H1 (cell line): ENCODE results near the gene C2orf74. TPM values are rescaled to one million over a fixed set of nuclear protein-coding genes. Genes with fewer than 3 reads are reported as not detected.

Experiments
- CTCF ChIA-PET: fragments of 300-600 bp; sonication (Branson Sonifier 250); formaldehyde crosslinking; loops from one replicate; lab custom pipeline; 2021; ENCODE audit not compliant: partially characterized antibody; lab: Charles Lee
- POLR2A ChIA-PET: fragments of 300-600 bp; sonication (Branson Sonifier 250); formaldehyde crosslinking; loops from one replicate; lab custom pipeline; 2021; ENCODE audit warnings: inconsistent platforms; ENCODE audit not compliant: partially characterized antibody; lab: Charles Lee
- DNase-seq, 2 experiments: peaks; one replicate each; pipeline versions ENCODE4 v3.0.0 to v3.0.0-alpha.2; 2010 to 2022; ENCODE audit warnings: low spot score in 2 of 2, low read depth in 1 of 2, mixed read lengths in 1 of 2
- FAIRE-seq: peaks from 2 replicates; lab custom pipeline; 2011; peaks lifted over from hg19 to GRCh38; lab: Jason Lieb, UNC
- H2AFZ ChIP-seq: 2 replicates; pipeline ENCODE4 v1.8.1; 2012; ENCODE audit warnings: low read length, inconsistent platforms
- H2AK5ac ChIP-seq: 2 replicates; pipeline ENCODE4 v1.6.1; 2013; ENCODE audit warnings: low read depth, low read length
- H2BK120ac ChIP-seq: replicated peaks from 2 replicates; pipeline ENCODE3; 2013; ENCODE audit warnings: low read depth, low read length, inconsistent platforms
- H2BK12ac ChIP-seq: 2 replicates; pipeline ENCODE4 v1.6.1; 2013; ENCODE audit warnings: low read depth, low read length
- H2BK15ac ChIP-seq: 2 replicates; pipeline ENCODE4 v1.6.1; 2013; ENCODE audit warnings: low read length
- H2BK20ac ChIP-seq: 2 replicates; pipeline ENCODE4 v1.6.1; 2013; ENCODE audit warnings: low read length
- H2BK5ac ChIP-seq: 2 replicates; pipeline ENCODE4 v1.6.1; 2013; ENCODE audit warnings: low read depth, low read length
- H3K14ac ChIP-seq: 2 replicates; pipeline ENCODE4 v1.6.1; 2013; ENCODE audit warnings: inconsistent platforms; ENCODE audit not compliant: insufficient read length
- H3K18ac ChIP-seq: 2 replicates; pipeline ENCODE4 v1.6.1; 2013; ENCODE audit warnings: low read length; ENCODE audit errors: extremely low read depth
- H3K23ac ChIP-seq: 2 replicates; pipeline ENCODE4 v1.6.1; 2013; ENCODE audit warnings: inconsistent platforms; ENCODE audit not compliant: insufficient read length
- H3K23me2 ChIP-seq: 2 replicates; pipeline ENCODE4 v1.6.1; 2013; ENCODE audit warnings: low read depth, low read length
- H3K27ac ChIP-seq: 2 replicates; pipeline ENCODE4 v1.6.1; 2011; ENCODE audit warnings: low read depth, low read length, inconsistent platforms
- H3K27me3 ChIP-seq, 4 experiments: replicated peaks in 1 of 4; 1 replicate in 1 of 4; 2 replicates in 3 of 4; pipeline versions ENCODE4 v1.6.1 to v1.8.1; 2011 to 2013; ENCODE audit warnings: low read length in 3 of 4, mild to moderate bottlenecking in 3 of 4, inconsistent platforms in 2 of 4, mixed read lengths in 2 of 4, moderate library complexity in 1 of 4; ENCODE audit not compliant: control insufficient read depth in 3 of 4, insufficient read depth in 3 of 4; ENCODE audit errors: extremely low read depth in 1 of 4
- H3K36me3 ChIP-seq, 4 experiments: 2 replicates each; pipeline versions ENCODE4 v1.6.1 to v1.8.1; 2011 to 2013; ENCODE audit warnings: mild to moderate bottlenecking in 4 of 4, low read length in 3 of 4, moderate library complexity in 2 of 4, control low read depth in 1 of 4, inconsistent platforms in 1 of 4; ENCODE audit not compliant: insufficient read depth in 4 of 4, control insufficient read depth in 2 of 4
- H3K4ac ChIP-seq: replicated peaks from 2 replicates; pipeline ENCODE3; 2013; ENCODE audit warnings: low read length, low read depth, mixed read lengths, inconsistent platforms; ENCODE audit not compliant: insufficient read length
- H3K4me1 ChIP-seq, 4 experiments: replicated peaks in 1 of 4; 1 replicate in 1 of 4; 2 replicates in 3 of 4; pipeline versions ENCODE4 v1.6.1 to v1.8.1; 2011 to 2013; ENCODE audit warnings: low read length in 3 of 4, inconsistent platforms in 2 of 4, mixed read lengths in 1 of 4; ENCODE audit not compliant: insufficient read depth in 4 of 4, control insufficient read depth in 3 of 4
- H3K4me2 ChIP-seq, 2 experiments: 2 replicates each; pipeline versions ENCODE4 v1.6.1 to v1.8.1; 2011 to 2013; ENCODE audit warnings: low read depth in 2 of 2, low read length in 2 of 2, control low read depth in 1 of 2, inconsistent platforms in 1 of 2, mild to moderate bottlenecking in 1 of 2; ENCODE audit not compliant: insufficient read depth in 1 of 2
- H3K4me3 ChIP-seq, 4 experiments: fragments of 200-600, 300-600 bp in 1 of 4; sonication (generic), shearing (Covaris generic), sonication (Bioruptor Twin) in 1 of 4; 2 replicates each; pipeline versions ENCODE4 v1.5.1 to v1.8.1; 2011 to 2016; ENCODE audit warnings: low read length in 4 of 4, low read depth in 3 of 4, control low read depth in 2 of 4, inconsistent platforms in 2 of 4, mild to moderate bottlenecking in 2 of 4, mixed read lengths in 1 of 4, moderate library complexity in 1 of 4; ENCODE audit not compliant: insufficient read depth in 2 of 4; ENCODE audit errors: extremely low read depth in 1 of 4
- H3K56ac ChIP-seq: replicated peaks from 2 replicates; pipeline ENCODE3; 2013; ENCODE audit warnings: low read depth, mild to moderate bottlenecking, mixed read lengths, low read length, inconsistent platforms; ENCODE audit not compliant: insufficient read length
- H3K79me1 ChIP-seq: 2 replicates; pipeline ENCODE4 v1.6.1; 2013; ENCODE audit warnings: low read depth, low read length, control low read depth
- H3K79me2 ChIP-seq, 2 experiments: 2 replicates each; pipeline versions ENCODE4 v1.6.1 to v1.8.1; 2012 to 2013; ENCODE audit warnings: low read length in 2 of 2, mild to moderate bottlenecking in 2 of 2, inconsistent platforms in 1 of 2; ENCODE audit not compliant: insufficient read depth in 2 of 2, control insufficient read depth in 1 of 2
- H3K9ac ChIP-seq, 4 experiments: replicated peaks in 1 of 4; 1 replicate in 1 of 4; 2 replicates in 3 of 4; pipeline versions ENCODE4 v1.6.1 to v1.8.1; 2011 to 2013; ENCODE audit warnings: low read depth in 3 of 4, low read length in 3 of 4, control low read depth in 2 of 4, mild to moderate bottlenecking in 2 of 4, moderate library complexity in 2 of 4, inconsistent platforms in 1 of 4; ENCODE audit errors: extremely low read depth in 1 of 4
- H3K9me3 ChIP-seq, 2 experiments: 2 replicates each; pipeline versions ENCODE4 v1.6.1 to v1.8.1; 2012 to 2013; ENCODE audit warnings: mild to moderate bottlenecking in 2 of 2, moderate library complexity in 2 of 2, control low read depth in 1 of 2, inconsistent platforms in 1 of 2, low read depth in 1 of 2, low read length in 1 of 2, mixed read lengths in 1 of 2; ENCODE audit not compliant: insufficient read depth in 2 of 2
- H4K20me1 ChIP-seq, 2 experiments: replicated peaks in 1 of 2; 2 replicates each; pipeline versions ENCODE3 to v1.8.1; 2011 to 2013; ENCODE audit warnings: inconsistent platforms in 2 of 2, low read length in 2 of 2, mild to moderate bottlenecking in 1 of 2; ENCODE audit not compliant: insufficient read depth in 2 of 2, control insufficient read depth in 1 of 2
- H4K5ac ChIP-seq: 2 replicates; pipeline ENCODE4 v1.6.1; 2013; ENCODE audit warnings: low read length, low read depth, mixed read lengths, inconsistent platforms; ENCODE audit not compliant: insufficient read length
- H4K8ac ChIP-seq: 2 replicates; pipeline ENCODE4 v1.8.0; 2013; ENCODE audit warnings: mild to moderate bottlenecking, moderate library complexity, low read length, inconsistent platforms; ENCODE audit not compliant: insufficient read depth; ENCODE audit errors: extremely low read depth
- H4K91ac ChIP-seq: replicated peaks from 2 replicates; pipeline ENCODE3; 2013; ENCODE audit warnings: low read length, mixed read lengths, inconsistent platforms; ENCODE audit not compliant: insufficient read length
- ATF3 ChIP-seq: IDR thresholded peaks from 2 replicates; pipeline ENCODE4 v1.6.1; 2011; ENCODE audit warnings: low read depth, mild to moderate bottlenecking, low read length; ENCODE audit not compliant: insufficient read depth
- BACH1 ChIP-seq: IDR thresholded peaks from 2 replicates; pipeline ENCODE4 v1.6.1; 2012; ENCODE audit warnings: low read length, improper control_type of control experiment
- CBX8 ChIP-seq: fragments of 300-800, 300-1000 bp; sonication (generic); IDR thresholded peaks from 2 replicates; pipeline ENCODE4 v1.7.1; 2016; ENCODE audit warnings: low read depth, low read length, borderline replicate concordance
- HDAC2 ChIP-seq, 2 experiments: fragments of 300-600 bp in 1 of 2; sonication (generic) in 1 of 2; IDR thresholded peaks; 2 replicates each; pipeline ENCODE4 v1.6.1; 2011 to 2012; ENCODE audit warnings: low read depth in 2 of 2, low read length in 2 of 2, mild to moderate bottlenecking in 2 of 2, moderate library complexity in 2 of 2, borderline replicate concordance in 1 of 2, inconsistent platforms in 1 of 2
- KDM1A ChIP-seq: fragments of 200-600, 300-600 bp; sonication (generic); IDR thresholded peaks from 2 replicates; pipeline ENCODE4 v1.7.1; 2016; ENCODE audit warnings: mild to moderate bottlenecking, low read length, borderline replicate concordance
- KDM4A ChIP-seq: IDR thresholded peaks from one replicate; pipeline ENCODE4 v1.7.1; 2012; ENCODE audit warnings: low read depth, mild to moderate bottlenecking, moderate library complexity, low read length, inconsistent platforms; ENCODE audit not compliant: severe bottlenecking
- NANOG ChIP-seq: IDR thresholded peaks from 2 replicates; pipeline ENCODE4 v1.6.1; 2011; ENCODE audit warnings: low read length, low read depth, mild to moderate bottlenecking, inconsistent platforms; ENCODE audit not compliant: insufficient read depth, poor library complexity, severe bottlenecking
- RXRA ChIP-seq: IDR thresholded peaks from 2 replicates; pipeline ENCODE4 v1.6.1; 2011; ENCODE audit warnings: low read depth, mild to moderate bottlenecking, low read length, moderate library complexity; ENCODE audit not compliant: insufficient read depth
- SIN3A ChIP-seq, 2 experiments: IDR thresholded peaks in 1 of 2; conservative IDR thresholded peaks in 1 of 2; 2 replicates each; pipeline ENCODE4 v1.6.1; 2011 to 2012; ENCODE audit warnings: low read length in 2 of 2, improper control_type of control experiment in 1 of 2, low read depth in 1 of 2, mild to moderate bottlenecking in 1 of 2
- SIX5 ChIP-seq: IDR thresholded peaks from 2 replicates; pipeline ENCODE4 v1.6.1; 2011; ENCODE audit warnings: mild to moderate bottlenecking, low read depth, low read length
- SP4 ChIP-seq: IDR thresholded peaks from 2 replicates; pipeline ENCODE4 v1.6.1; 2012; ENCODE audit warnings: low read length, inconsistent platforms
- TAF1 ChIP-seq: IDR thresholded peaks from 2 replicates; pipeline ENCODE4 v1.6.1; 2011; ENCODE audit warnings: mild to moderate bottlenecking, low read depth, low read length
- TAF7 ChIP-seq: optimal IDR thresholded peaks from 2 replicates; pipeline ENCODE3; 2011; ENCODE audit warnings: low read depth, mild to moderate bottlenecking, inconsistent platforms, low read length, moderate library complexity, borderline replicate concordance
- TEAD4 ChIP-seq: IDR thresholded peaks from 2 replicates; pipeline ENCODE4 v1.6.1; 2012; ENCODE audit warnings: low read depth, low read length, inconsistent platforms, mixed read lengths
- WGBS, 2 experiments: shearing (Covaris generic) in 1 of 2; methylation state at CpG; one replicate each; pipeline versions ENCODE4 v1.1.6 to v1.1.7; 2013 to 2015; ENCODE audit warnings: low lambda C conversion rate in 2 of 2, mixed read lengths in 2 of 2, inconsistent platforms in 1 of 2, low coverage in 1 of 2, missing lambda C conversion rate in 1 of 2; ENCODE audit not compliant: insufficient replicate concordance in 2 of 2, insufficient coverage in 1 of 2, insufficient read length in 1 of 2; ENCODE audit errors: extremely low coverage in 1 of 2, missing lambda C conversion rate in 1 of 2; 5-methylcytosine and 5-hydroxymethylcytosine counted together
- polyA plus RNA-seq, 7 experiments: library from polyadenylated mRNA; depleted of rRNA in 3 of 7; stranded (reverse) in 5 of 7; unstranded in 2 of 7; fragments of >200 nt in 5 of 7; fragments of 200-250 nt in 2 of 7; gene quantifications; 1 replicate in 5 of 7; 2 replicates in 1 of 7; 4 replicates in 1 of 7; pipeline versions ENCODE4 v1.2.1 to v1.2.3, GENCODE V29; 2011 to 2013; ENCODE audit warnings: missing spikeins in 2 of 7, mixed read lengths in 2 of 7
- total RNA-seq: library from RNA; stranded (reverse); fragmentation: NEBNext Ultra II Directional; extraction: Animal tissue kit (Norgen Biotek cat#: 25700); gene quantifications from 2 replicates; pipeline ENCODE4 v1.2.1, GENCODE V29; 2021

The C2orf74 gene
- total and polyA plus RNA-seq, 2 of the 8 experiments (the other 6 are each of a cell fraction or from before 2014, with no cell fraction given): 2.6 to 9.3 TPM

- peaks cover 0 to 12% (median 0%) of the 10 kb centered on the region in 4 experiments; a peak in 1 of 8 replicates for H3K36me3 ChIP-seq
- H3K23ac ChIP-seq: no peak overlapping the region
- no peak overlapping the region for H3K4ac ChIP-seq
- no peak overlapping the region for H2AK5ac ChIP-seq
- H3K56ac ChIP-seq: no peak overlapping the region
- H3K79me2 ChIP-seq: no peaks in the 10 kb centered on the region
- H3K4me3 ChIP-seq: no peak overlapping the region
- no peak overlapping the region for H3K27ac ChIP-seq
- no peak overlapping the region for H2BK5ac ChIP-seq
- H2BK120ac ChIP-seq: no peak overlapping the region
- H3K23me2 ChIP-seq: no peaks in the 10 kb centered on the region
- H3K14ac ChIP-seq: no peak overlapping the region
- H4K91ac ChIP-seq: no peak overlapping the region
- H3K27me3 ChIP-seq: no peaks in the 10 kb centered on the region
- H3K18ac ChIP-seq: no peak overlapping the region
- H3K9ac ChIP-seq: no peak overlapping the region
- H3K4me1 ChIP-seq: no peaks in the 10 kb centered on the region
- no peak overlapping the region for H4K8ac ChIP-seq
- ChIA-PET POLR2A (no interaction called here), CTCF (interaction anchor here (0.8 to 1.6 kb wide), 2 partner anchors 10 to 13 kb away, joined by 3 to 4 read pairs; no protein-coding TSS in a partner anchor)
- FAIRE-seq (no peak), DNase-seq (no peak)
- no peak overlapping the region for H2BK15ac ChIP-seq
- H2AFZ ChIP-seq: no peak overlapping the region
- H2BK20ac ChIP-seq: no peak overlapping the region
- no peaks in the 10 kb centered on the region for H3K79me1 ChIP-seq
- WGBS, 2 experiments: 88% methylated on average over 3 of the region's 3 CpGs; no CpG with 5 or more reads in 1 of the 2 experiments
- H4K5ac ChIP-seq: no peak overlapping the region
- no peak overlapping the region for H3K4me2 ChIP-seq
- no peaks in the 10 kb centered on the region for H3K9me3 ChIP-seq
- no peak overlapping the region for H2BK12ac ChIP-seq
- H4K20me1 ChIP-seq: no peaks in the 10 kb centered on the region
- TF ChIP-seq SIN3A (conservative IDR thresholded peaks at IDR 0.05 in 1 of 2, IDR thresholded peaks at IDR 0.05 in 1 of 2; ENCODE audit: low read depth in 1 of 2, low read length in 2 of 2): no peak
- no peak for TF ChIP-seq KDM1A
- TF ChIP-seq SP4: no peak
- no peak for TF ChIP-seq TEAD4
- no peak for TF ChIP-seq TAF7
- TF ChIP-seq HDAC2 (IDR thresholded peaks at IDR 0.05; ENCODE audit: borderline replicate concordance in 1 of 2, low read depth in 2 of 2, low read length in 2 of 2): no peak
- TF ChIP-seq SIX5: no peak
- no peak for TF ChIP-seq RXRA
- no peak for TF ChIP-seq NANOG
- no peak for TF ChIP-seq CBX8
- no peak for TF ChIP-seq BACH1
- TF ChIP-seq TAF1: no peak
- TF ChIP-seq ATF3: no peak
- no peak for TF ChIP-seq KDM4A
Measured at GRCh38 chr2:61165946-61166345, 4.0 kb downstream of the C2orf74 start.
